ENCODE data around the gene COL5A1. TPM values are rescaled to one million over a fixed set of nuclear protein-coding genes. Genes with fewer than 3 reads are reported as not detected.
A peak's percentile ranks its signal among the peaks of the same experiment; 100 is the strongest.

Gene COL5A1
- polyA plus RNA-seq, 3 donors: 0.01 TPM; not detected in 2

DNA sequence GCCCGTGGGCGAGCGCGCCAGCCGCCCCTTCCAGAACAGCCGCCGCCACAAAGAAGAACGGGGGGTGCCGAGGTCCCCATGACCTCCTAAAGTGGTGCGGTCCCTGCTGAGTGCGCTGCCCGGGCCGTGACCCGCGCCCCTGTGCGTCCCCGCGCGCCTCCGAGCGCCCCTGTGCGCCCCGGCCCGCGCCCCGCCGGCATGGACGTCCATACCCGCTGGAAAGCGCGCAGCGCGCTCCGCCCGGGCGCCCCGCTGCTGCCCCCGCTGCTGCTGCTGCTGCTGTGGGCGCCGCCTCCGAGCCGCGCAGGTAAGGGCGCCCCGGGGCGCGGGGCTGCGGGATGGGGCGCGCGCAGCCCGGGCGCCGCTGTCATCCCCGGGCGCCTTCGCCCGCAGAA lies 384 bp downstream of the COL5A1 start:
- TF ChIP-seq, protein P1, sequence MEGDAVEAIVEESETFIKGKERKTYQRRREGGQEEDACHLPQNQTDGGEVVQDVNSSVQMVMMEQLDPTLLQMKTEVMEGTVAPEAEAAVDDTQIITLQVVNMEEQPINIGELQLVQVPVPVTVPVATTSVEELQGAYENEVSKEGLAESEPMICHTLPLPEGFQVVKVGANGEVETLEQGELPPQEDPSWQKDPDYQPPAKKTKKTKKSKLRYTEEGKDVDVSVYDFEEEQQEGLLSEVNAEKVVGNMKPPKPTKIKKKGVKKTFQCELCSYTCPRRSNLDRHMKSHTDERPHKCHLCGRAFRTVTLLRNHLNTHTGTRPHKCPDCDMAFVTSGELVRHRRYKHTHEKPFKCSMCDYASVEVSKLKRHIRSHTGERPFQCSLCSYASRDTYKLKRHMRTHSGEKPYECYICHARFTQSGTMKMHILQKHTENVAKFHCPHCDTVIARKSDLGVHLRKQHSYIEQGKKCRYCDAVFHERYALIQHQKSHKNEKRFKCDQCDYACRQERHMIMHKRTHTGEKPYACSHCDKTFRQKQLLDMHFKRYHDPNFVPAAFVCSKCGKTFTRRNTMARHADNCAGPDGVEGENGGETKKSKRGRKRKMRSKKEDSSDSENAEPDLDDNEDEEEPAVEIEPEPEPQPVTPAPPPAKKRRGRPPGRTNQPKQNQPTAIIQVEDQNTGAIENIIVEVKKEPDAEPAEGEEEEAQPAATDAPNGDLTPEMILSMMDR (IDR thresholded peaks at IDR 0.05): no peak
- Mint-ChIP-seq H3K4me1 (peaks cover 5% of the 10 kb centered on the region), H3K36me3 (no peaks in the 10 kb centered on the region), H3K4me3 (no peak overlapping the region), H3K27me3 (ENCODE audit: low read depth in 3 of 3) (peaks cover 27 to 44% (median 30%) of the 10 kb centered on the region in 3 donors), H3K27ac (no peak overlapping the region), H3K9me3 (no peaks in the 10 kb centered on the region)
- intact Hi-C loops (cut with micrococcal nuclease): no loop called here
- DNase-seq: no peak
- no peak overlapping the region for H3K27ac ChIP-seq (ENCODE audit: low read depth in 1 of 2, low read length in 2 of 2)
- no peaks in the 10 kb centered on the region for H3K79me2 ChIP-seq (ENCODE audit: insufficient read depth, low read length)
- peaks cover 8 to 30% of the 10 kb centered on the region in 2 donors for H3K27me3 ChIP-seq (ENCODE audit: control insufficient read depth in 2 of 2, insufficient read depth in 2 of 2, low read length in 2 of 2)
- no peaks in the 10 kb centered on the region for H4K20me1 ChIP-seq (ENCODE audit: insufficient read depth, low read length)
- peak overlapping the region; percentile 47 for H3K4me2 ChIP-seq (replicated peaks; ENCODE audit: extremely low read depth, low read length, poor library complexity, severe bottlenecking)
- under 1% methylated on average over 58 of the region's 58 CpGs for WGBS (ENCODE audit: insufficient coverage)
- no peaks in the 10 kb centered on the region for H3K9me3 ChIP-seq (replicated peaks in 1 of 2; ENCODE audit: control insufficient read depth in 1 of 2, insufficient read depth in 1 of 2, low read length in 2 of 2)
- H3K4me1 ChIP-seq (ENCODE audit: control insufficient read depth in 1 of 2, insufficient read depth in 2 of 2, low read length in 2 of 2): no peaks in the 10 kb centered on the region
- no peak overlapping the region for H3K4me3 ChIP-seq (replicated peaks in 1 of 3; ENCODE audit: low read depth in 2 of 3, low read length in 3 of 3)
- H3K9ac ChIP-seq (ENCODE audit: insufficient read depth, low read length, poor library complexity, severe bottlenecking): no peak overlapping the region
- H3K36me3 ChIP-seq (replicated peaks in 1 of 2; ENCODE audit: control insufficient read depth in 1 of 2, insufficient read depth in 2 of 2, low read length in 2 of 2): no peaks in the 10 kb centered on the region
- no peak overlapping the region for H2AFZ ChIP-seq (ENCODE audit: insufficient read depth, low read depth, low read length, poor library complexity, severe bottlenecking)

DNA sequence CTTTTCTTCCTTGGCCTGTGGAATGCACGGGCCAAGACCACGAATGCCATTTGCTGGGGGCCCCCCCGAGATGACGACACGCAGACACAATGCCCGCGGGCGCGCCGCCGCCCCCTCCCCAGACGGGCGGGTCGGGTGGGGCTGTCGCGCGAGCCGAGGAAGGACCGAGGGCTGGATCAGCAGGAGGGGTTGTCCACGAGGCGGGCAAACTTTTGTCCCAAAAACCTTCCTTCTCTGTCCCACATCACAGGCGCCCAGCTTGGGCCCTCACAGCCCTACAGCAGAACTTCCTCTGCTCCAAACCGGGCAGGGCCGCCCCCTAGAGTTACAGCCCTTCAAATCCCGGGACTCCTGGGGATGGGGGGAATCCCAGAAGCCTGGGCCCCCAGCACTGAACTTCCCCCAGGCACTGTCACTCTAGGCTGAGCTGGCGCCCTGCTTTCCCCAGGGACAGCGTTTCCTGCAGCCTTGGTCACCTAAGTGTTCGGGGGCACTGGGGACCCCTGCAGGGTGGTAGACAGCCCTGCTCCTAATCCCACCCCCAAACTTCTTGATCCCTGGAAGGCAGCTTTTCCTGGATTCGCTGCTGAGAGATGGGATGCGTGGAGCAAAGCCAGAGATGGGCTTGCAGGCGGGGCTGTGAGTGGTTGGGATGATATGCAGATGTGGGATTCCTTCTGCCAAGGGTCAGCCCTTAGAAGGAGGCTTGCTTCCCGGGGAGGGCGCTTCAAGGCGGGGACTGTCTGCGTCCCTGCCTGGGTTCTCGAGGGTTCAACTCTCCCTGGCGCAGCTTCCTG lies 980 bp downstream of the COL5A1 start:
- Histone ChIP-seq H2AFZ (ENCODE audit: insufficient read depth, low read depth, low read length, poor library complexity, severe bottlenecking) (no peak overlapping the region), H3K4me2 (replicated peaks; ENCODE audit: extremely low read depth, low read length, poor library complexity, severe bottlenecking) (no peak overlapping the region), H3K4me3 (replicated peaks in 1 of 3; ENCODE audit: low read depth in 2 of 3, low read length in 3 of 3) (no peak overlapping the region), H4K20me1 (ENCODE audit: insufficient read depth, low read length) (no peaks in the 10 kb centered on the region), H3K27ac (ENCODE audit: low read depth in 1 of 2, low read length in 2 of 2) (no peak overlapping the region), H3K9me3 (replicated peaks in 1 of 2; ENCODE audit: control insufficient read depth in 1 of 2, insufficient read depth in 1 of 2, low read length in 2 of 2) (no peaks in the 10 kb centered on the region), H3K9ac (ENCODE audit: insufficient read depth, low read length, poor library complexity, severe bottlenecking) (no peak overlapping the region), H3K79me2 (ENCODE audit: insufficient read depth, low read length) (no peaks in the 10 kb centered on the region), H3K36me3 (replicated peaks in 1 of 2; ENCODE audit: control insufficient read depth in 1 of 2, insufficient read depth in 2 of 2, low read length in 2 of 2) (no peaks in the 10 kb centered on the region), H3K27me3 (ENCODE audit: control insufficient read depth in 2 of 2, insufficient read depth in 2 of 2, low read length in 2 of 2) (peaks cover 8 to 30% of the 10 kb centered on the region in 2 donors), H3K4me1 (ENCODE audit: control insufficient read depth in 1 of 2, insufficient read depth in 2 of 2, low read length in 2 of 2) (no peaks in the 10 kb centered on the region)
- Mint-ChIP-seq H3K4me3 (peak overlapping the region in 1 of 2 donors; percentile 60), H3K9me3 (no peaks in the 10 kb centered on the region), H3K27me3 (ENCODE audit: low read depth in 3 of 3) (peaks cover 27 to 44% (median 30%) of the 10 kb centered on the region in 3 donors), H3K36me3 (no peaks in the 10 kb centered on the region), H3K4me1 (peaks cover 5% of the 10 kb centered on the region), H3K27ac (no peak overlapping the region)
- DNase-seq: no peak
- WGBS (ENCODE audit: insufficient coverage): 22% methylated on average over 29 of the region's 37 CpGs
- TF ChIP-seq, protein P1 (IDR thresholded peaks at IDR 0.05): no peak
- intact Hi-C loops (cut with micrococcal nuclease): no loop called here

Data from CD14-positive monocyte (primary cell).